Measurements from ENCODE around the gene AQP9.

DNA sequence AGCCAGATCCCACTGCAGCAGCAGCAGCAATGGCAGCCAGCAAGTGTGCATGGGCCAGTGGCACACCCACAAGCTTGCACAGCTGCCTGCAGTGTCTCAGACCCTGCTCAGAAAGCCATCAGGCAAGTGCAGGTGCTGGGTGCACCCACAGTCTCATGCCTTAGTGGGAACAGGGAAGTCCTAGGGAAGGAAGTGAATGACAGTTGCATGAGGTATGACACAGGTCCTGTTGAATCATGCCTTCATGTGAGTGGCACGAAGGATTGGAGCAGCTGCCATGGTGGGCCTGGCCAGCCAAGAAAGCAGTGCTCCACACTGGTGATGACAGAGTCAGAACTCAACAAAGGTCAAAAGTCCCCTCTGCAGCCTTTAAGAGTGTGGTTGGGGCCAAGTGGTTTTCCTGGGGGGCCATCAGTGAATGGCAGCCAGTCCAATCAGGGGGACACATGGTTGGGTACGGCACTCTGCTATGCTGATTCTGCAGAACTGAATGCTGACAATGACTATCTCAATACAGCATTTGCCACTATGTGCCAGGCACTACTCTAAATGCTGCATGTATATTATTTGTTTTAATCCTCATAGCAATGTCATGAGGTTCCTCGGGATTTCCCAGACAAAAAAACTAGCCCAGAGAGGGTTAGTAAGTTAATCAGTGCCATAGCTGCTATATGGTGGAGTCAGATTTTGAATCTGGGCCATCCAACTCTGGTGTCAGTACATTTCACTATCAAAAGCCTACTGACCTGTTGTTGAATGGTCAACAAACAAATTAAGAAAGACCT lies 94.3 kb downstream of the AQP9 start:
- TF ChIP-seq, protein P1, sequence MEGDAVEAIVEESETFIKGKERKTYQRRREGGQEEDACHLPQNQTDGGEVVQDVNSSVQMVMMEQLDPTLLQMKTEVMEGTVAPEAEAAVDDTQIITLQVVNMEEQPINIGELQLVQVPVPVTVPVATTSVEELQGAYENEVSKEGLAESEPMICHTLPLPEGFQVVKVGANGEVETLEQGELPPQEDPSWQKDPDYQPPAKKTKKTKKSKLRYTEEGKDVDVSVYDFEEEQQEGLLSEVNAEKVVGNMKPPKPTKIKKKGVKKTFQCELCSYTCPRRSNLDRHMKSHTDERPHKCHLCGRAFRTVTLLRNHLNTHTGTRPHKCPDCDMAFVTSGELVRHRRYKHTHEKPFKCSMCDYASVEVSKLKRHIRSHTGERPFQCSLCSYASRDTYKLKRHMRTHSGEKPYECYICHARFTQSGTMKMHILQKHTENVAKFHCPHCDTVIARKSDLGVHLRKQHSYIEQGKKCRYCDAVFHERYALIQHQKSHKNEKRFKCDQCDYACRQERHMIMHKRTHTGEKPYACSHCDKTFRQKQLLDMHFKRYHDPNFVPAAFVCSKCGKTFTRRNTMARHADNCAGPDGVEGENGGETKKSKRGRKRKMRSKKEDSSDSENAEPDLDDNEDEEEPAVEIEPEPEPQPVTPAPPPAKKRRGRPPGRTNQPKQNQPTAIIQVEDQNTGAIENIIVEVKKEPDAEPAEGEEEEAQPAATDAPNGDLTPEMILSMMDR (IDR thresholded peaks at IDR 0.05; ENCODE audit: low read length) = no peak
- no peak for TF ChIP-seq EZH2phosphoT487 (IDR thresholded peaks at IDR 0.05; ENCODE audit: low read length)
